Thyroid gland (tissue), 4 donors: Measurements from ENCODE around the gene SMG6.

Experiments
- POLR2A ChIP-seq, 2 donors: fragments of 450-650 bp; IDR thresholded peaks; one replicate each; pipeline ENCODE4 v1.6.1; 2017; ENCODE audit warnings: antibody characterized with exemption in 2 of 2, mild to moderate bottlenecking in 2 of 2, moderate library complexity in 1 of 2
- TF ChIP-seq, protein P1 (sequence below), 6 experiments: fragments of 200-600 bp in 3 of 6; fragments of 450-650 bp in 3 of 6; sonication (generic) in 3 of 6; IDR thresholded peaks; one replicate each; pipeline ENCODE4 v1.5.1; 2016 to 2019; ENCODE audit warnings: antibody characterized with exemption in 6 of 6, mild to moderate bottlenecking in 2 of 6, inconsistent platforms in 1 of 6, moderate library complexity in 1 of 6

DNA sequence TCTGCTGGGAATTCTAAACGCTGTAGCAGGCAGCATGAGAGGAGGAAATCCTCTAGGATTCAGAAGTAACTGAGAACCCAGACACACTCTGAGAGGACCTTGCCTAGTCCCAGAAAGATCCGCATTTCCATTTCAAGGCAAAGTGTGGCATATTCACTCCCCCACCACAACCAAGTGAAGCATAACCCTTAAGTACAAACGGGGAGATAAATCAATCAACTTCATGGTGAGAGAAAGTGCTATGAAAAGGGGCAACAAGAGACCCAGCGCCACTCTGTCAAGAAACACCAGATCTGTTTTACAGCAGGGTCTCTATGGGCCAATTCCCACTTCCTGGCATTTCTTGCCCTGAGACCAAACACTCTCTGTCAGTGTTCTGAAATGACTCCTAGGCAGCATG is 68.3 kb downstream of the SMG6 start:
- TF ChIP-seq, protein P1, sequence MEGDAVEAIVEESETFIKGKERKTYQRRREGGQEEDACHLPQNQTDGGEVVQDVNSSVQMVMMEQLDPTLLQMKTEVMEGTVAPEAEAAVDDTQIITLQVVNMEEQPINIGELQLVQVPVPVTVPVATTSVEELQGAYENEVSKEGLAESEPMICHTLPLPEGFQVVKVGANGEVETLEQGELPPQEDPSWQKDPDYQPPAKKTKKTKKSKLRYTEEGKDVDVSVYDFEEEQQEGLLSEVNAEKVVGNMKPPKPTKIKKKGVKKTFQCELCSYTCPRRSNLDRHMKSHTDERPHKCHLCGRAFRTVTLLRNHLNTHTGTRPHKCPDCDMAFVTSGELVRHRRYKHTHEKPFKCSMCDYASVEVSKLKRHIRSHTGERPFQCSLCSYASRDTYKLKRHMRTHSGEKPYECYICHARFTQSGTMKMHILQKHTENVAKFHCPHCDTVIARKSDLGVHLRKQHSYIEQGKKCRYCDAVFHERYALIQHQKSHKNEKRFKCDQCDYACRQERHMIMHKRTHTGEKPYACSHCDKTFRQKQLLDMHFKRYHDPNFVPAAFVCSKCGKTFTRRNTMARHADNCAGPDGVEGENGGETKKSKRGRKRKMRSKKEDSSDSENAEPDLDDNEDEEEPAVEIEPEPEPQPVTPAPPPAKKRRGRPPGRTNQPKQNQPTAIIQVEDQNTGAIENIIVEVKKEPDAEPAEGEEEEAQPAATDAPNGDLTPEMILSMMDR (IDR thresholded peaks at IDR 0.05), result no peak
- no peak for TF ChIP-seq POLR2A (IDR thresholded peaks at IDR 0.05)
